GM10248 (cell line): ENCODE data around the gene CADPS.

Source experiments
- CTCF ChIA-PET: fragments of 300-600 bp; sonication (Branson Sonifier 250); formaldehyde crosslinking; extraction: SDS; loops from one replicate; lab custom pipeline; 2021; ENCODE audit warnings: antibody characterized with exemption; lab: Yijun Ruan, JAX
- POLR2A ChIA-PET: fragments of 350-650 bp; sonication (Branson Sonifier 250); formaldehyde crosslinking; extraction: SDS; loops from one replicate; lab custom pipeline; 2020; ENCODE audit warnings: antibody characterized with exemption; lab: Yijun Ruan, JAX
- DNase-seq: peaks from one replicate; pipeline ENCODE4 v3.0.0; 2012; ENCODE audit errors: extremely low spot score
- CTCF ChIP-seq: IDR thresholded peaks from 2 replicates; pipeline ENCODE4 v1.5.1; 2012; ENCODE audit warnings: mild to moderate bottlenecking, low read depth; ENCODE audit errors: extremely low read depth, missing control alignments, control extremely low read depth

CADPS gene

GRCh38 chr3:62378921-62379320 lies 496.3 kb downstream of the CADPS start:
- CTCF ChIA-PET, result no interaction called here

GRCh38 chr3:62378311-62378789 lies 496.9 kb downstream of the CADPS start:
- ChIA-PET CTCF (no interaction called here), POLR2A (no interaction called here)

More at GRCh38 chr3:62378921-62379320, 496.3 kb downstream of the CADPS start:
- DNase-seq, result no peak
- no peak for TF ChIP-seq CTCF
- POLR2A ChIA-PET, result no interaction called here

GRCh38 chr3:62376906-62377877 lies 498.0 kb downstream of the CADPS start:
- DNase-seq, result no peak
- POLR2A ChIA-PET, result no interaction called here
- CTCF ChIA-PET, result no interaction called here
- TF ChIP-seq CTCF, result no peak

More at GRCh38 chr3:62378311-62378789, 496.9 kb downstream of the CADPS start:
- no peak for TF ChIP-seq CTCF
- DNase-seq, result no peak

- POLR2A ChIA-PET, result no interaction called here
- no peak for TF ChIP-seq CTCF
- CTCF ChIA-PET, result no interaction called here
- no peak for DNase-seq
These were observed 498.8 kb downstream of the CADPS start for GRCh38 chr3:62376454-62376720.

GRCh38 chr3:62375655-62376453 lies 499.4 kb downstream of the CADPS start:
- no peak for TF ChIP-seq CTCF
- CTCF ChIA-PET, result no interaction called here
- POLR2A ChIA-PET, result no interaction called here
- no peak for DNase-seq
